Measurements from ENCODE around the gene VAPA. TPM values are rescaled to one million over a fixed set of nuclear protein-coding genes. Genes with fewer than 3 reads are reported as not detected.

VAPA gene
- total and polyA plus RNA-seq, 2 donors (not counting 1 experiment from before 2014, with no cell fraction given): 47.7 to 109 TPM

GRCh38 chr18:9992300-9992972, 78.6 kb downstream of the VAPA start:
- Mint-ChIP-seq H3K9me3 (ENCODE audit: insufficient read depth) (peaks cover 7% of the 10 kb centered on the region), H3K4me1 (no peaks in the 10 kb centered on the region), H3K4me3 (no peak overlapping the region), H3K27me3 (peaks cover 29% of the 10 kb centered on the region), H3K27ac (no peak overlapping the region)
- 81% methylated on average over 6 of the region's 9 CpGs for WGBS (ENCODE audit: insufficient coverage)
- ChIA-PET POLR2A (no interaction called here), CTCF (no interaction called here)
- TF ChIP-seq CTCF (IDR thresholded peaks at IDR 0.05) (no peak), EZH2 (IDR thresholded peaks at IDR 0.05; ENCODE audit: borderline replicate concordance, insufficient read depth, low read depth, low read length, poor library complexity, severe bottlenecking) (no peak)
- H3K36me3 ChIP-seq (replicated peaks in 1 of 2; ENCODE audit: control extremely low read depth in 1 of 2, control insufficient read depth in 1 of 2, extremely low read depth in 1 of 2, insufficient read depth in 2 of 2, low read length in 1 of 2): no peaks in the 10 kb centered on the region
- no peak overlapping the region for H3K9ac ChIP-seq (ENCODE audit: low read length)
- H3K9me3 ChIP-seq (ENCODE audit: control extremely low read depth in 1 of 3, control insufficient read depth in 2 of 3, insufficient read depth in 1 of 3, low read length in 2 of 3): peaks cover 0 to 3% (median under 1%) of the 10 kb centered on the region in 3 donors
- DNase-seq: no peak
- no peaks in the 10 kb centered on the region for H3K4me1 ChIP-seq (ENCODE audit: control insufficient read depth in 2 of 2, insufficient read depth in 2 of 2, low read length in 2 of 2)
- intact Hi-C loops (cut with micrococcal nuclease): no loop called here
- H3K4me2 ChIP-seq (replicated peaks; ENCODE audit: low read depth, low read length, poor library complexity, severe bottlenecking): no peak overlapping the region
- no peak overlapping the region for H2AFZ ChIP-seq (ENCODE audit: insufficient read depth, low read depth, low read length, poor library complexity, severe bottlenecking)
- H3K27ac ChIP-seq (ENCODE audit: low read length in 2 of 2): no peak overlapping the region
- no peak overlapping the region for H3K4me3 ChIP-seq (ENCODE audit: control extremely low read depth in 1 of 5, extremely low read depth in 1 of 5, insufficient read depth in 1 of 5, low read depth in 2 of 5, low read length in 4 of 5)
- peaks cover 0 to 6% (median 0%) of the 10 kb centered on the region in 4 experiments for H3K27me3 ChIP-seq (replicated peaks in 1 of 4; ENCODE audit: control extremely low read depth in 1 of 4, control insufficient read depth in 3 of 4, insufficient read depth in 4 of 4, low read length in 3 of 4)
- no peaks in the 10 kb centered on the region for H4K20me1 ChIP-seq (ENCODE audit: control insufficient read depth, insufficient read depth, low read length, poor library complexity, severe bottlenecking)
- H3K79me2 ChIP-seq (ENCODE audit: control insufficient read depth, insufficient read depth, low read length): no peaks in the 10 kb centered on the region
- ATAC-seq (ENCODE audit: low read depth): no peak

- Histone ChIP-seq H3K9ac (ENCODE audit: low read length) (no peak overlapping the region), H2AFZ (ENCODE audit: insufficient read depth, low read depth, low read length, poor library complexity, severe bottlenecking) (no peak overlapping the region), H3K4me1 (ENCODE audit: control insufficient read depth in 2 of 2, insufficient read depth in 2 of 2, low read length in 2 of 2) (no peaks in the 10 kb centered on the region), H3K9me3 (ENCODE audit: control extremely low read depth in 1 of 3, control insufficient read depth in 2 of 3, insufficient read depth in 1 of 3, low read length in 2 of 3) (peaks cover 0 to 10% (median 6%) of the 10 kb centered on the region in 3 donors), H3K27ac (ENCODE audit: low read length in 2 of 2) (no peak overlapping the region), H3K4me2 (replicated peaks; ENCODE audit: low read depth, low read length, poor library complexity, severe bottlenecking) (no peak overlapping the region), H3K27me3 (replicated peaks in 1 of 4; ENCODE audit: control extremely low read depth in 1 of 4, control insufficient read depth in 3 of 4, insufficient read depth in 4 of 4, low read length in 3 of 4) (peaks cover 0 to 6% (median 0%) of the 10 kb centered on the region in 4 experiments), H4K20me1 (ENCODE audit: control insufficient read depth, insufficient read depth, low read length, poor library complexity, severe bottlenecking) (no peaks in the 10 kb centered on the region), H3K4me3 (ENCODE audit: control extremely low read depth in 1 of 5, extremely low read depth in 1 of 5, insufficient read depth in 1 of 5, low read depth in 2 of 5, low read length in 4 of 5) (no peak overlapping the region), H3K36me3 (replicated peaks in 1 of 2; ENCODE audit: control extremely low read depth in 1 of 2, control insufficient read depth in 1 of 2, extremely low read depth in 1 of 2, insufficient read depth in 2 of 2, low read length in 1 of 2) (no peaks in the 10 kb centered on the region), H3K79me2 (ENCODE audit: control insufficient read depth, insufficient read depth, low read length) (no peaks in the 10 kb centered on the region)
- Mint-ChIP-seq H3K9me3 (ENCODE audit: insufficient read depth) (peaks cover 10% of the 10 kb centered on the region), H3K27me3 (peaks cover 29% of the 10 kb centered on the region), H3K4me3 (no peak overlapping the region), H3K4me1 (no peaks in the 10 kb centered on the region), H3K27ac (no peak overlapping the region)
- intact Hi-C loops (cut with micrococcal nuclease): no loop called here
- TF ChIP-seq EZH2 (IDR thresholded peaks at IDR 0.05; ENCODE audit: borderline replicate concordance, insufficient read depth, low read depth, low read length, poor library complexity, severe bottlenecking) (no peak), CTCF (IDR thresholded peaks at IDR 0.05) (no peak)
- POLR2A ChIA-PET: no interaction called here
- 96% methylated on average over 11 of the region's 11 CpGs for WGBS (ENCODE audit: insufficient coverage)
- no peak for ATAC-seq (ENCODE audit: low read depth)
- no peak for DNase-seq
- CTCF ChIA-PET: no interaction called here
Measured at GRCh38 chr18:9992973-9993520, 79.2 kb downstream of the VAPA start.

Measured in B cell (primary cell).